ENCODE measurements around the gene SRBD1. TPM values are rescaled to one million over a fixed set of nuclear protein-coding genes. Genes with fewer than 3 reads are reported as not detected.
A peak's percentile ranks its signal among the peaks of the same experiment; 100 is the strongest.

Gene SRBD1
- total and polyA plus RNA-seq, 7 experiments from 2014 or later, result 14.0 to 28.1 (median 19.6) TPM

DNA sequence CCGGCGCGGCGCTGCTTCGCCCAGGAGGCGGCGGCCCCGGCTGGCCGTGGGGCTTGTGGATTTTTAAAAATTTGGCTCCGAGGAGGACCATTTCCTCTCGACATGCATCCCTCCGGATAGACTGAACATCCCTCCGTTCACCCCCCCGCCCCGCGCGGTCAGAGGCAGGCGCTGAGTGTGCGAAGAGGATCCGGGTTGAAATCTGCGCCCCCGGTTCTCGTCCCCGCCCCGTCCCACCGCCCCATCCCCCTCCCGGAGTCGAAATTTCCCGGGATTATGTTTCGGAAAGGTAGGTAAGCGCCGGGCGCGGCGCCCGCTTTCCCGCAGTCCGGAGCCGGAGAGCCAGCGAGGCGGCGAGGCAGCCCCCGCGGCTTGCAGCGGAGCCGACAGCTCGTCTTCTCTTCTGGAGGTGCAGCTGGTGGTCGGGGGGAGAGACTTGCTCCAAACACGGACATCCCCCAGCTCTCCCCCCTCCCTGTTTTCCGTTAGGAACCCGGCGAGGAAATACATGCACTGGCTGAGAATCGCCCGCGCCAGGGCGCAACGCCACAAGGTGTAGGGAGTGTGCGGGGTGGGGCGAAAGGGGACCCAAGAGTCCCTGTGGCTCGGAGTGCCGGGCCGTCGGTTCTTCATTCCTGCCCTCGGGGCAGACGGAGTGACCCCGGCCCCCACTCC lies 40.5 kb upstream of the SRBD1 start, which contains the start of gene PRKCE:
PRKCE (plus strand) TSS at position 261 of the 675 bp plus-strand sequence.
- ChIA-PET POLR2A (interaction anchor here (0.6 to 1.9 kb wide), 3 partner anchors 8 to 127 kb away, joined by 3 to 7 read pairs (median 4); no protein-coding TSS in a partner anchor), CTCF (no interaction called here)
- Mint-ChIP-seq H3K4me1 (peaks cover 20 to 41% (median 34%) of the 10 kb centered on the region in 7 donors), H3K36me3 (peaks cover 0 to 6% (median 0%) of the 10 kb centered on the region in 5 donors), H3K27ac (peak within 1 kb of the TSS; percentile 90 to 99 (median 95)), H3K9me3 (peaks cover 0 to 7% (median 0%) of the 10 kb centered on the region in 11 donors), H3K27me3 (peaks cover 0 to 25% (median 0%) of the 10 kb centered on the region in 5 donors), H3K4me3 (peak within 1 kb of the TSS; percentile 83 to 100 (median 95))
- ATAC-seq, result peak; percentile 12
- peak within 1 kb of the TSS; percentile 95 for H3K4me3 ChIP-seq (ENCODE audit: low read length)
- H3K27me3 ChIP-seq (ENCODE audit: control insufficient read depth in 2 of 2, insufficient read depth in 2 of 2, low read length in 2 of 2), result peaks cover 0 to 3% of the 10 kb centered on the region in 2 donors
- H3K36me3 ChIP-seq (ENCODE audit: control insufficient read depth in 2 of 3, insufficient read depth in 3 of 3, low read length in 3 of 3), result peaks cover 0 to 12% (median 0%) of the 10 kb centered on the region in 3 experiments
- H3K9me3 ChIP-seq (ENCODE audit: control insufficient read depth in 2 of 3, low read length in 3 of 3), result no peaks in the 10 kb centered on the region
- peak in 5 of 9 donors; percentile 17 to 54 (median 37) for DNase-seq
- H3K4me1 ChIP-seq (ENCODE audit: control insufficient read depth in 2 of 2, insufficient read depth in 2 of 2, low read length in 2 of 2), result peaks cover 10 to 11% of the 10 kb centered on the region in 2 donors
- peak within 1 kb of the TSS; percentile 79 for H3K27ac ChIP-seq (ENCODE audit: low read depth, low read length)
- intact Hi-C loops (cut with micrococcal nuclease), result loop anchor here (1.0 to 10.0 kb wide), 16 partner anchors 8 to 1751 kb away; partner anchors contain the start of genes CAMKMT (in 2 of the 2), PPM1B (in 2 of the 2), PREPL (in 2 of the 2) and SRBD1 (in 2 of the 2)

DNA sequence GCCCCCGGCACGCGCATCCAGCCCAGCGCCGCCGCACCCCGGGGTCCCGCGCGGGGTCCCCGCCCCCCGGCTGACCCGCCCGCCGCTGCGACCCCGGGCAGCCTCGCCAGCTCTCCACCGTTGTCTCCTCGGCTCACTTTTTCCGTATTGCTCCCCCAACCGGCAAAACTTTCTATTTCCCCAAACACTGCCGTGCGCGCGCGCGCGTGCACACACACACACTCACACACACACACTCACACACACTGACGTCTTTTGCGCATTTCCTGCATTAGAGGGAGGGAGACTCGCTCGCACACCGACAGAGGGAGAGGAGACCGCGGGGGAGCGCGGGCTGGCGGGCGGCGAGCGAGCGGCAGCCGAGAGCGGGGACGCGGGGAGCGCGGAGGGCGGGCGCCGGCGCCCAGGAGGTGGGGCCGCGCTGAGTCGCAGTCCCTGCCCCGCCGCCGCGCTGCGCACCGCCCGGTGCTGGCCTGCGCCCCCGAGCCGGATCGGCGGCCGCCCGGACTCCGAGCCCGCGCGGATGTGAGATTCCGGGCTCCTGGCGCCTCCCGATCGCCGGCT lies 39.9 kb upstream of the SRBD1 start:
- H3K4me3 Mint-ChIP-seq, result peak overlapping the region; percentile 83 to 100 (median 95)
- intact Hi-C loops (cut with micrococcal nuclease), result loop anchor here (1.0 to 10.0 kb wide), 16 partner anchors 8 to 1752 kb away; partner anchors contain the start of genes CAMKMT (in 2 of the 2), PPM1B (in 2 of the 2), PREPL (in 2 of the 2) and SRBD1 (in 2 of the 2)

DNA sequence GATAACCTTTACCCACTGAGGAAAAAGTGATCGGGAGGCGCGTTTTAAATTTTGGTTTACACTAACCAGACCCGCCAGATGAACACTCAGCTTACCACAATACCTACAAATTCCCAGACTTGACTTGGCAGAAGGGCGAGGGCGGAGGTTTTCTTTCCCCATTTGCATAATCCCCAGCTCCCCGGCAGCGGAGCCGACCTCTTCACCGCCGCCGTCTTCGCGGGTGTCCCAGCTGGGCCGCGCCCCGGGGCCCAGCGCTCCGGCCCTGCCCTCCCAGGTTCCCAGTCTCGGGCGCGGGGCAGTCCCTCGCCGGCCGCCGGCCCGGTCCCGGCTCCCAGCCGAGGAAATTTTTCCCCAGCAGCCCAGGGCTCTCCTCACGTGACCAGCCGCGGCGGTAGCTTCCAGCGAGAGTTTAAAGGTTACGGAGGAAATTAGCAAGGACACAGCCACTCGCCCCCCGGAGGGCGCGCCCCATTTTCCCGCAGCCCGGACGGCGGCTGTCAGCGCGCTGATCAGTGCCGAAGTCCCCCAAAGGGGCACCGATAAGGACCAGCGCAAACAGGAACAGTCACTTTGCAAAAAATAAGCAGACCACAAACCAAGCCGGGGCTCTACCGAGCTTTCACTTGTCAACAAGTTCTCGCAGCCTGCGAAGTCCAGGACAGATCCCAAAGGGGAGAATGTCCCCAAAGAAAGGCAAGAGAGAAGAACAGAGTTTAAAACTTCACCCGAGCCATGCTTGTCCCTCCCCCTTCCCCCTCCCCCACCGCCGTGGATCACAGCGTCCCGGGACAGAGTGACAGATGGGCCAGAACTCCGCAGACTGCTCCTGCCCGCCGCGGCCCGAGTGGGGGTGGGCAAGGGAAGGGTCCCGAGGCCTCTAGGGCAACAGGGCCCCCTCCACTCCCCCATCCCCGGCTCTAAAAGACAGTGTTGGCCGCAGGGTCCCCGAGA lies 39.1 kb upstream of the SRBD1 start:
- DNase-seq (peak in 8 of 9 donors; percentile 13 to 66 (median 56)), ATAC-seq (peak; percentile 30)
- Mint-ChIP-seq H3K27me3 (peaks cover 0 to 25% (median 0%) of the 10 kb centered on the region in 5 donors), H3K4me3 (peak overlapping the region; percentile 83 to 100 (median 92)), H3K36me3 (peaks cover 0 to 6% (median 0%) of the 10 kb centered on the region in 5 donors), H3K4me1 (peaks cover 20 to 41% (median 34%) of the 10 kb centered on the region in 7 donors), H3K9me3 (peaks cover 0 to 7% (median 0%) of the 10 kb centered on the region in 11 donors), H3K27ac (peak overlapping the region; percentile 85 to 99 (median 93))
- Histone ChIP-seq H3K9me3 (ENCODE audit: control insufficient read depth in 2 of 3, low read length in 3 of 3) (no peaks in the 10 kb centered on the region), H3K4me3 (ENCODE audit: low read length) (peak overlapping the region; percentile 95), H3K27ac (ENCODE audit: low read depth, low read length) (peak overlapping the region; percentile 79), H3K27me3 (ENCODE audit: control insufficient read depth in 2 of 2, insufficient read depth in 2 of 2, low read length in 2 of 2) (peaks cover 0 to 3% of the 10 kb centered on the region in 2 donors), H3K4me1 (ENCODE audit: control insufficient read depth in 2 of 2, insufficient read depth in 2 of 2, low read length in 2 of 2) (peaks cover 10 to 11% of the 10 kb centered on the region in 2 donors), H3K36me3 (ENCODE audit: control insufficient read depth in 2 of 3, insufficient read depth in 3 of 3, low read length in 3 of 3) (peaks cover 0 to 12% (median 0%) of the 10 kb centered on the region in 3 experiments)
- ChIA-PET CTCF (interaction anchor here (0.6 to 1.9 kb wide), 5 partner anchors 9 to 1656 kb away, joined by 3 to 10 read pairs (median 3); no protein-coding TSS in a partner anchor), POLR2A (interaction anchor here (1.0 to 1.9 kb wide), 6 partner anchors 9 to 242 kb away, joined by 3 to 7 read pairs (median 4); partner anchors contain the start of gene SRBD1)
- intact Hi-C loops (cut with micrococcal nuclease), result loop anchor here (2.0 to 10.0 kb wide), 12 partner anchors 215 to 1753 kb away; partner anchors contain the start of genes CAMKMT (in 2 of the 2), PPM1B (in 2 of the 2), PREPL (in 2 of the 2) and EPAS1 (in 1 of the 2)

More for the DNA sequence above, 39.9 kb upstream of the SRBD1 start:
- Mint-ChIP-seq H3K27ac (peak overlapping the region; percentile 90 to 99 (median 95)), H3K27me3 (peaks cover 0 to 25% (median 0%) of the 10 kb centered on the region in 5 donors), H3K4me1 (peaks cover 20 to 41% (median 34%) of the 10 kb centered on the region in 7 donors), H3K9me3 (peaks cover 0 to 7% (median 0%) of the 10 kb centered on the region in 11 donors), H3K36me3 (peaks cover 0 to 6% (median 0%) of the 10 kb centered on the region in 5 donors)
- ChIA-PET POLR2A (interaction anchor here (1.3 to 1.9 kb wide), 4 partner anchors 8 to 206 kb away, joined by 4 to 7 read pairs (median 4); partner anchors contain the start of gene SRBD1), CTCF (interaction anchor here (0.6 to 1.9 kb wide), 3 partner anchors 128 to 1656 kb away, joined by 3 to 10 read pairs (median 3); no protein-coding TSS in a partner anchor)
- Histone ChIP-seq H3K4me3 (ENCODE audit: low read length) (peak overlapping the region; percentile 95), H3K4me1 (ENCODE audit: control insufficient read depth in 2 of 2, insufficient read depth in 2 of 2, low read length in 2 of 2) (peaks cover 10 to 11% of the 10 kb centered on the region in 2 donors), H3K27me3 (ENCODE audit: control insufficient read depth in 2 of 2, insufficient read depth in 2 of 2, low read length in 2 of 2) (peaks cover 0 to 3% of the 10 kb centered on the region in 2 donors), H3K27ac (ENCODE audit: low read depth, low read length) (peak overlapping the region; percentile 79), H3K36me3 (ENCODE audit: control insufficient read depth in 2 of 3, insufficient read depth in 3 of 3, low read length in 3 of 3) (peaks cover 0 to 12% (median 0%) of the 10 kb centered on the region in 3 experiments), H3K9me3 (ENCODE audit: control insufficient read depth in 2 of 3, low read length in 3 of 3) (no peaks in the 10 kb centered on the region)
- DNase-seq (peak; percentile 84 to 97 (median 97)), ATAC-seq (peak; percentile 97)

DNA sequence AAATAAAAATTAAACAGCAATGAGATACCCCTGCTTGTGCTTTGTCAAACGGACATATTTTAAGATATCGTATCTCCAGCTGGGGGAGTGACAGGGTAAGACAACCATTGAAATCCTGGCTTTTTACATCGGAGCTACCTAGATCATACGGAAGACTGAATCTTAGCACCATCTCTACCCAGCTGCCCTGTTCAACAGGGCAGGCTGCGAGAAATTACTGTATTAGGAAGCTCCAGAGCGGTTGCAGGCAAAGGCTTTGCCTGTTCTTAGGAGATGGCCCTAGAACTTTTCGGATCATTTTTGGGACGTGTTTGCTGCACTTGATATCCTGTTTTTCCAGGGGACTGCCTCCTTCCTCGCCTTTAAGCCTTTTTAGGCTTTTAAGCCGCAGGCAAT lies 38.4 kb upstream of the SRBD1 start:
- Mint-ChIP-seq H3K4me3 (peak overlapping the region; percentile 83 to 100 (median 92)), H3K36me3 (peaks cover 0 to 6% (median 0%) of the 10 kb centered on the region in 5 donors), H3K27me3 (peaks cover 0 to 25% (median 0%) of the 10 kb centered on the region in 5 donors), H3K27ac (peak overlapping the region; percentile 74 to 97 (median 90)), H3K4me1 (peaks cover 20 to 40% (median 34%) of the 10 kb centered on the region in 7 donors), H3K9me3 (peaks cover 0 to 7% (median 0%) of the 10 kb centered on the region in 11 donors)
- Histone ChIP-seq H3K4me3 (ENCODE audit: low read length) (peak overlapping the region; percentile 95), H3K27me3 (ENCODE audit: control insufficient read depth in 2 of 2, insufficient read depth in 2 of 2, low read length in 2 of 2) (peaks cover 0 to 3% of the 10 kb centered on the region in 2 donors), H3K27ac (ENCODE audit: low read depth, low read length) (peak overlapping the region; percentile 79), H3K36me3 (ENCODE audit: control insufficient read depth in 2 of 3, insufficient read depth in 3 of 3, low read length in 3 of 3) (peaks cover 0 to 12% (median 0%) of the 10 kb centered on the region in 3 experiments), H3K9me3 (ENCODE audit: control insufficient read depth in 2 of 3, low read length in 3 of 3) (no peaks in the 10 kb centered on the region), H3K4me1 (ENCODE audit: control insufficient read depth in 2 of 2, insufficient read depth in 2 of 2, low read length in 2 of 2) (peaks cover 10 to 11% of the 10 kb centered on the region in 2 donors)
- intact Hi-C loops (cut with micrococcal nuclease), result loop anchor here in 1 of 2 donors (10.0 kb wide), 1 partner anchor 665 kb away; no protein-coding TSS in a partner anchor
- ChIA-PET POLR2A (interaction anchor here (0.6 to 1.9 kb wide), 7 partner anchors 10 to 1895 kb away, joined by 3 to 7 read pairs (median 4); partner anchors contain the start of gene SRBD1), CTCF (interaction anchor here (0.7 to 1.9 kb wide), 3 partner anchors 9 to 131 kb away, joined by 3 to 10 read pairs (median 4); no protein-coding TSS in a partner anchor)
- DNase-seq (peak in 1 of 9 donors; percentile 10), ATAC-seq (no peak)

DNA sequence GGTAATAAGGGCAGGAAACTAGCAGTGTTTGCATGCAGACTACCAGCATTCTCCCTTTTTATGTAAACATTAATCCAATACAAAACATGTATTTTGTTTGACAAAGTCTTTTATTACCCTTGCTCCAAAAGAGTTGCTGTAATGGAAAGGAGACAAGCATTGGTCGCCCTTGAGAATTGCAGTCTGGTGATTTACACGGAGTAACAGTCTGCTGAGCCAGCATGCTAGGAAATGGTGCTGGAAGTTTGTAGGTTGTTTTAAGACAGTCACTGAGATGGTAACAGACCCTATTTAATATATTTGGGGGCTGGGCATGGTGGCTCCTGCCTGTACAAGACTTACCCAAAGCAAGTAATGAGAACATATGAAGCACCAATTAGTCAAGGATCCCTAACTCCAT lies 37.6 kb upstream of the SRBD1 start:
- peaks cover 0 to 12% (median 0%) of the 10 kb centered on the region in 3 experiments for H3K36me3 ChIP-seq (ENCODE audit: control insufficient read depth in 2 of 3, insufficient read depth in 3 of 3, low read length in 3 of 3)
- peak overlapping the region in 3 of 10 donors; percentile 8 to 92 (median 83) for H3K4me3 Mint-ChIP-seq
- peak overlapping the region in 4 of 9 donors; percentile 18 to 90 (median 38) for H3K27ac Mint-ChIP-seq
- peaks cover 0 to 31% (median 4%) of the 10 kb centered on the region in 5 donors for H3K27me3 Mint-ChIP-seq
- intact Hi-C loops (cut with micrococcal nuclease), result loop anchor here in 1 of 2 donors (10.0 kb wide), 1 partner anchor 664 kb away; no protein-coding TSS in a partner anchor
- ChIA-PET POLR2A (no interaction called here), CTCF (no interaction called here)
- peaks cover 0 to 6% (median 0%) of the 10 kb centered on the region in 5 donors for H3K36me3 Mint-ChIP-seq
- DNase-seq, result no peak
- peaks cover 0 to 7% (median 0%) of the 10 kb centered on the region in 11 donors for H3K9me3 Mint-ChIP-seq
- peaks cover 11 to 14% of the 10 kb centered on the region in 2 donors for H3K4me1 ChIP-seq (ENCODE audit: control insufficient read depth in 2 of 2, insufficient read depth in 2 of 2, low read length in 2 of 2)
- H3K9me3 ChIP-seq (ENCODE audit: control insufficient read depth in 2 of 3, low read length in 3 of 3), result no peaks in the 10 kb centered on the region
- peaks cover 21 to 37% (median 27%) of the 10 kb centered on the region in 7 donors for H3K4me1 Mint-ChIP-seq
- no peak overlapping the region for H3K27ac ChIP-seq (ENCODE audit: low read depth, low read length)
- ATAC-seq, result no peak
- H3K27me3 ChIP-seq (ENCODE audit: control insufficient read depth in 2 of 2, insufficient read depth in 2 of 2, low read length in 2 of 2), result peaks cover 0 to 3% of the 10 kb centered on the region in 2 donors
- no peak overlapping the region for H3K4me3 ChIP-seq (ENCODE audit: low read length)

All from naive thymus-derived CD4-positive, alpha-beta T cell (primary cell).